ENCODE results near the gene TIMM17A. TPM values are rescaled to one million over a fixed set of nuclear protein-coding genes. Genes with fewer than 3 reads are reported as not detected.

The TIMM17A gene
- total RNA-seq, 2 experiments from 2014 or later = 43.8 to 67.2 TPM

DNA sequence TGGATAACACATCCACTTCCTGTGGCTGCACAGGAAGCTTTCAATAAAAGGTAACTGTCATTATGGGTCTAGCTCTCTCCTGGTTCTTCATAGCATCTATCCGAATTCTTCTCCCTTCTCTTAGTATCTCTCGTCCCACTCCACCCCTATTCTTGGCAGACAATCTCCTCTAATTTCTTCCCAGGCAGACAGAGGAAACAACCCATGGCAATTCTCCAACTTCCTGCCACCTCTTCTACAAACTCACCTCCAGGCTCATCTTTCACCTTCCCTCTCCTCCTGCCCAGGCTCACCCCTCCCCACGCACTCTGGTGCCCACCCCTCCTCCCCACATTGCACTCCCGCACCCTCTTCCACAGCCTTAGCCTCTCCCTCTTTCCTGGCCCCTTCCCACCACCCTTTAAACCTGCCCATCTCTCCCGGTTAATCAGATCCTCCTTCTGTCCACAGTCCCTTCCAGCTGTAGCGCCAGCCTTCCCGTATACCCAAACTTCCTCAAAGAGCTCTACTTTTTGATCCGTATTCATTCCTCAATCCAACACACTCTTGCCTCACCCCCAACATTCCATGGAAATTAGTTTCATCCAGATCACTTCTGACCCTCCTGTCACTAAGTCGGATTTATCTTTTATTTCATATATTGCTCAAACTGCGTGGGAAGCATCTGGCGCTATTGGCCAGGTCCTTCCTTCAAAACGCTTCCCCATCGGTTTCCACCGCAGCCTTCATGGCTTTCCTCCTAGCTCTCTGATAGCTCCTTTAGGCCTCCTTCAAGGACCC is 40.7 kb upstream of the TIMM17A start:
- no peaks in the 10 kb centered on the region for H4K20me1 ChIP-seq (ENCODE audit: insufficient read depth, low read length)
- ChIA-PET POLR2A (interaction anchor here (0.6 kb wide), 1 partner anchor 12 kb away, joined by 4 read pairs; no protein-coding TSS in a partner anchor), CTCF (ENCODE audit: unreplicated experiment) (no interaction called here)
- H3K27ac ChIP-seq (ENCODE audit: low read depth, low read length, poor library complexity, severe bottlenecking) = no peak overlapping the region
- H3K79me2 ChIP-seq (ENCODE audit: insufficient read depth, low read depth, low read length) = no peaks in the 10 kb centered on the region
- no peak overlapping the region for H3K4me2 ChIP-seq (ENCODE audit: low read length)
- no peak overlapping the region for H3K4me3 ChIP-seq (ENCODE audit: low read depth, low read length, poor library complexity, severe bottlenecking)
- H3K4me1 ChIP-seq (ENCODE audit: insufficient read depth, low read length, poor library complexity, severe bottlenecking) = no peaks in the 10 kb centered on the region
- no peaks in the 10 kb centered on the region for H3K9me3 ChIP-seq (ENCODE audit: low read length)
- intact Hi-C loops (cut with micrococcal nuclease; ENCODE audit: unreplicated experiment) = no loop called here
- DNase-seq (ENCODE audit: low spot score) = no peak
- no peaks in the 10 kb centered on the region for H3K9me2 ChIP-seq (ENCODE audit: insufficient read depth, low read length)
- TF ChIP-seq, protein P1, sequence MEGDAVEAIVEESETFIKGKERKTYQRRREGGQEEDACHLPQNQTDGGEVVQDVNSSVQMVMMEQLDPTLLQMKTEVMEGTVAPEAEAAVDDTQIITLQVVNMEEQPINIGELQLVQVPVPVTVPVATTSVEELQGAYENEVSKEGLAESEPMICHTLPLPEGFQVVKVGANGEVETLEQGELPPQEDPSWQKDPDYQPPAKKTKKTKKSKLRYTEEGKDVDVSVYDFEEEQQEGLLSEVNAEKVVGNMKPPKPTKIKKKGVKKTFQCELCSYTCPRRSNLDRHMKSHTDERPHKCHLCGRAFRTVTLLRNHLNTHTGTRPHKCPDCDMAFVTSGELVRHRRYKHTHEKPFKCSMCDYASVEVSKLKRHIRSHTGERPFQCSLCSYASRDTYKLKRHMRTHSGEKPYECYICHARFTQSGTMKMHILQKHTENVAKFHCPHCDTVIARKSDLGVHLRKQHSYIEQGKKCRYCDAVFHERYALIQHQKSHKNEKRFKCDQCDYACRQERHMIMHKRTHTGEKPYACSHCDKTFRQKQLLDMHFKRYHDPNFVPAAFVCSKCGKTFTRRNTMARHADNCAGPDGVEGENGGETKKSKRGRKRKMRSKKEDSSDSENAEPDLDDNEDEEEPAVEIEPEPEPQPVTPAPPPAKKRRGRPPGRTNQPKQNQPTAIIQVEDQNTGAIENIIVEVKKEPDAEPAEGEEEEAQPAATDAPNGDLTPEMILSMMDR (conservative IDR thresholded peaks at IDR 0.05; ENCODE audit: low read length) = no peak
- no peak for TF ChIP-seq EZH2phosphoT487 (IDR thresholded peaks at IDR 0.05; ENCODE audit: borderline replicate concordance, low read depth, low read length)
- H3K36me3 ChIP-seq (ENCODE audit: insufficient read depth, low read length) = no peaks in the 10 kb centered on the region
- 0 out of 2 replicates have a peak overlapping the region, but pooled peaks have one; percentile 39 for H2AFZ ChIP-seq (ENCODE audit: low read length)
- no TSS peak for BruUV-seq (replicated peaks)

DNA sequence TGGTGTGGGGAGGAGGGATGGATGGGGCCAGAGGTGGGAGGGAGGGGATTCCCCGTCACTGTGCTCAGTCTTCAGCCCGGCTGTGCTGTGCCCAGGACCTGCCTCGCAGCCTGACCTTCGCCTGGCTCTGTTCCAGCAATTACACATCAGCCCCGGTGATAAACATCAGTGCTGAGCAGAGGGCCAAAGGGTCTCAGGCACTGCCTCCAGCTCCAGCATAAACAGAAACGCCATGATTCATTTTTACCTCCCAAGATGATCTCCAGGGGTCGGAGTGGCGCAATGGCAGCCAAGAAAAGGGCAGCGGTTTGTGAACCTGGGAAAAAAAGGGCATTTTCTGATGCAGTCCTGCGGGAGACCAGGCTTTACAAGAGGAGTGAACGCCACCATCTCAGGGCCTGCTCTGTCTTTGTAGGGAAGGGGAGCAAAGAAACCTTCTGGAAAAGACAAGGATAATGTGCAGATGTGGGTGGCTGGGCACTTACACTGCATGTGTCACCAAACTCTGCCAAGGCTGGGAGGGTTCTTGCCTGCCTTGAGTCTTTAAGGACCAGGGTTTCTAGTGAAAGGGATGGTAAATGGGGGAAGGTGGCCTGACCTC is 38.6 kb upstream of the TIMM17A start:
- no peaks in the 10 kb centered on the region for H4K20me1 ChIP-seq (ENCODE audit: insufficient read depth, low read length)
- no TSS peak for BruUV-seq (replicated peaks)
- DNase-seq (ENCODE audit: low spot score) = no peak
- no peak overlapping the region for H3K27ac ChIP-seq (ENCODE audit: low read depth, low read length, poor library complexity, severe bottlenecking)
- no peak overlapping the region for H3K4me3 ChIP-seq (ENCODE audit: low read depth, low read length, poor library complexity, severe bottlenecking)
- no peak overlapping the region for H2AFZ ChIP-seq (ENCODE audit: low read length)
- intact Hi-C loops (cut with micrococcal nuclease; ENCODE audit: unreplicated experiment) = no loop called here
- H3K9me2 ChIP-seq (ENCODE audit: insufficient read depth, low read length) = no peaks in the 10 kb centered on the region
- H3K4me1 ChIP-seq (ENCODE audit: insufficient read depth, low read length, poor library complexity, severe bottlenecking) = no peaks in the 10 kb centered on the region
- no peak for TF ChIP-seq EZH2phosphoT487 (IDR thresholded peaks at IDR 0.05; ENCODE audit: borderline replicate concordance, low read depth, low read length)
- TF ChIP-seq, protein P1 (conservative IDR thresholded peaks at IDR 0.05; ENCODE audit: low read length) = no peak
- ChIA-PET CTCF (ENCODE audit: unreplicated experiment) (interaction anchor here (0.5 kb wide), 1 partner anchor 88 kb away, joined by 3 read pairs; the partner anchor contains the start of gene IPO9), POLR2A (interaction anchor here (0.5 kb wide), 1 partner anchor 321 kb away, joined by 3 read pairs; no protein-coding TSS in a partner anchor)
- H3K36me3 ChIP-seq (ENCODE audit: insufficient read depth, low read length) = no peaks in the 10 kb centered on the region
- no peaks in the 10 kb centered on the region for H3K79me2 ChIP-seq (ENCODE audit: insufficient read depth, low read depth, low read length)
- no peaks in the 10 kb centered on the region for H3K9me3 ChIP-seq (ENCODE audit: low read length)
- H3K4me2 ChIP-seq (ENCODE audit: low read length) = no peak overlapping the region

Data from OCI-LY7 (cell line).